Epithelial cell of prostate (primary cell): Measurements from ENCODE around the gene PRKCB.
"Not testable (repeated sequence)": the region's sequence is repeated elsewhere in the genome, so short reads cannot be mapped to it uniquely, and the experiment has no call there.

Source experiments
- DNase-seq: peaks from one replicate; pipeline ENCODE4 v3.0.0-alpha.2; 2011; ENCODE audit warnings: low read depth, low spot score
- H3K27ac ChIP-seq: fragments of 450-650 bp; 2 replicates; pipeline ENCODE4 v1.5.1; 2017; ENCODE audit warnings: mild to moderate bottlenecking

Gene PRKCB

GRCh38 chr16:24023621-24024020, 187.8 kb downstream of the PRKCB start:
- H3K27ac ChIP-seq = no peak overlapping the region
- no peak for DNase-seq

GRCh38 chr16:24024971-24025370, 189.2 kb downstream of the PRKCB start:
- DNase-seq = no peak
- H3K27ac ChIP-seq = no peak overlapping the region

DNA sequence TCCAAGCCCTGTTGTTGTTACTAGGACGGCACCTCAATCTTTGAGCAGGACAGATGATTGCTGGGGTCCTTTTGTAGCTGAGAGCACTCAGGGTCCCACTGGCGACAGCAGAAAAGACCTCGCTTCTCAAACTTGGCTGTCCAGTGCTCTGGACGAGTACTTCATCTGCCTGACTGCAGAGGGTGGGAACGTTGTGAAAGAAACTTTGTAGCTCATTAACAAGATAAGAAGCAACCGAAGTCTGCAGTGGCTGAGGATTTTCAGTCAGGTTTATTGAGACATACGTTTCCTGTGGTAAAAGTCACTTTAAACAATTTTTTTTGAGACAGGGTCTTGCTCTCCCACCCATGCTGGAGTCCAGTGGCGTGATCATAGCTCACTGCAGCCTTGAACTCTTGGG, 191.7 kb downstream of the PRKCB start:
- no peak overlapping the region for H3K27ac ChIP-seq
- DNase-seq = no peak

- not testable (repeated sequence) for DNase-seq, H3K27ac ChIP-seq
Measured at GRCh38 chr16:24029841-24030240, 194.1 kb downstream of the PRKCB start.

GRCh38 chr16:24035127-24035842, 199.5 kb downstream of the PRKCB start:
- no peak overlapping the region for H3K27ac ChIP-seq
- DNase-seq = no peak

DNA sequence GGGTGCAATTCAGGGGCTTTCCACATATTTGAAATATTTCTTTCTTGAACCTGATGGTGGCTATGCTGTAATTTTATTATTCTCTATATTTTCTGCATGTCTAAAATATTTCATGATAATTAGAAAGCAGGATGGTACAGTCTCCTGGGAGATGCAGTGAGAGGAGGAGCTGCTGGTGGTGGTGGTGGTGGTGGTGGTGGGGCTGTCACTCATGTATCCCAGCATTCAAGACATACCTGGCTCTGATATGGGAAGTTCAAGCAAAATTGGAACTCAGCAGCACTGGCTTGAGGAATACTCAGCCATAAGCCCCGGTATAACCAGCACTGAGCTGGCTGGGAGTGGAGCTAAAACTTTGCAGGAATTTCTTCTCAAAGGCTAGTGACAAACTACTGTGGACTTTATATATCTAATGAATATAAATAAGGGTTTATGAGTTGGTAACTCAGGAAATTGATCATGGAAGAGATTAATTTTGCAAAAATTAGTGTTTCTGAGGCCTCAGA, 200.3 kb downstream of the PRKCB start:
- H3K27ac ChIP-seq = no peak overlapping the region
- no peak for DNase-seq

DNA sequence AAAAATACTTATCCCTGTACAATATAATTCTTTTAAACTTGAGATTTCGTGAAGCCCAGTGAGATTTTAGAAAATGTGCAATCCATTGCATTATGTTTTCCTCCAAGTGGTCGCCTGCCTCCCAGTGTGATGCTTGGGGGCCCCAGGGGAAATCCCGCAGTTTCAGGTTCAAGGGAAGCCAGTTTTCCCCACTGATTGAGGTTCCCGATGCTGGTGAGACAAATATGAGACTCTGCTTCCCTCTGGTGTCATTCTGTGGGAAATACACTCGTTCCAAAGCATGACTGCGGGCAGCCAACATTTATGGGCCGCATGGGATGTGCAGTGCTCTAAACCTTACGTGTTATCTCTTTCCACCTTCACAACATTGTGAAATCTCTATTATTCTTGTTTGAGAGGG, 200.8 kb downstream of the PRKCB start:
- no peak overlapping the region for H3K27ac ChIP-seq
- DNase-seq = no peak

- H3K27ac ChIP-seq = no peak overlapping the region
- no peak for DNase-seq
Measured at GRCh38 chr16:24037335-24037734, 201.6 kb downstream of the PRKCB start.

DNA sequence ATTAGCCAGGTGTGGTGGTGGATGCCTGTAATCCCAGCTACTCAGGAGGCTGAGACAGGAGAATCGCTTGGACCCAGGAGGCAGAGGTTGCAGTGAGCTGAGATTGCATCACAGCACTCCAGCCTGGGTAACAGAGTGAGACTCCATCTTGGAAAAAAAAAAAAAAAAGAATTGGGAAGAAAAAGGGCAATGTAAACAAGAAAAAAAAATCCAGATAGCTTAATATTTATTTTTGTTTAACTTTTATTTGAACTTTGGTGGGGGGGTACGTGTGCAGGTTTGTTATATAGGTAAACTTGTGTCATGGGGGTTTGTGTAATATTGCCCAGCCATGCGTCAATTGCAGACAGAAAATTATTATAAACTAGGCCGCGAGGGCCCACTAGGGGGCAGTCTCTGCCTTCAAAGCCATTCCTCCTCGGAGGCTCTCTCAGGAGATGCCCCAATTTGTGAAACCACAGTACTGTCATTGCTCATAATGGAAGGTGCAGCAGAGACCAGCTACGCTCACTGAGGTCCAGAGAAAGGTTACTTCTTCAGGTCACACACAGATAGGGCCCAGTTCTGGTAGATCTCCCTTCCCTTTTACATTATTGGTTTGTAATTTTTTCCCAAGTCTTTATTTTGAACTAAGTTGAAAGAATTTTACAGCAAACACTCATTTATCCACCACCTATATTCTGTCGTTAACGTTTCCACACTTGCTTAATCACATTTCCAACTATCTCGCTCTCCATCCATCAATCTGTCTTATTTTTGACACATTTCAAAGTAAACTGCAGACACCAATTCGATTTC, 206.2 kb downstream of the PRKCB start:
- no peak for DNase-seq
- no peak overlapping the region for H3K27ac ChIP-seq

GRCh38 chr16:24044467-24044866, 208.7 kb downstream of the PRKCB start:
- no peak overlapping the region for H3K27ac ChIP-seq
- no peak for DNase-seq

DNA sequence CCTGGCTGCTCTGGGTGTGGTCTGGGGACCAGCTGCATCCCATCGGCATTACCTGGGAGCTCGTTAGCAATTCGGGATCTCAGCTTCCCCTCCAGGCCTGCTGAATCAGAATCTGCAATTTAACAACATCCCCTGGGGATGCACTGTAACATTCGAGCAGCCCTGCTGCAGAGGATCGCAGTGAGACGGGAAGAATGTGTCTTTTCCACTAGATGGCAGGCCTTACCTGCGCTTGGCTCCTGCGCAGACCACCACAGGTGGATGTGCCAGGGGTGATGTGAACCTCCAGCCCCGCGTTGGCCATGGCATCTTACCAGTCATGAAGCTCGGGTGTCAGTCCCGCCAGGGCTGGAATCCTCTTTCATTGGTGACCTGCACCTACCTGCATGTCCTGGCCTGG, 209.9 kb downstream of the PRKCB start:
- no peak for DNase-seq
- no peak overlapping the region for H3K27ac ChIP-seq

GRCh38 chr16:24046442-24046841, 210.7 kb downstream of the PRKCB start:
- DNase-seq = no peak
- no peak overlapping the region for H3K27ac ChIP-seq

DNA sequence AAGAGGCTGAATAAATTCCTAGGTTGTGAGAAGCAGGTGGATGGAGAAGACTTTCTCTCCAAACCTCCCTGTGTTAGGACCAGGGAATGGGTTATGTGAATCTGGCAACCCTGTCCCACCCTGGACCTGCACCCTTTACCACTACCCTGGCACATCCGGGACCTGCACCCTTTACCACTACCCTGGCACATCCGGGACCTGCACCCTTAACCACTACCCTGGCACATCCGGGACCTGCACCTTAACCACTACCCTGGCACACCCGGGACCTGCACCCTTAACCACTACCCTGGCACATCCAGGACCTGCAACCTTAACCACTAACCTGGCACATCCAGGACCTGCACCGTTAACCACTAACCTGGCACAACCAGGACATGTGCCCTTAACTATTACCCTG, 213.3 kb downstream of the PRKCB start:
- no peak for DNase-seq
- H3K27ac ChIP-seq = no peak overlapping the region

DNA sequence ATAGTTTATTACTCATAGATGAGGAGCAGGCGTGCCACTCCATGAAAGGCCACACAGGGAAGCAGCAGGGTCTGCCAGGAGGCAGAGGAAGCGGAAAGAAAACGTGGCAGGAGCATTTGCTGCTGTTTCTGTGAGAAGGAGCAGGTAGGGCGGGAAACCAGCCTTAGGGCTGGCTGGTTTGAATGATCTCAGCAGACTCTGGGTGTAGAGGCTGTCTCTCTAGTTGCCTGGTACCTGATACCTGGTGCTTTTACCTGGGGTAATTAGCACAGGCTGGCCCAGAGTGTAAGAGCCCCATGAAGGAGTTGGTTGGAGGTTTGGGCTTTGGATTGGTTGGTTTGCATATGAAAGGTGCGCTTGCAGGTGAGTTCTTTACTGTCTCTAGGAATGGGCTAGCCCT, 215.3 kb downstream of the PRKCB start:
- H3K27ac ChIP-seq = no peak overlapping the region
- no peak for DNase-seq

DNA sequence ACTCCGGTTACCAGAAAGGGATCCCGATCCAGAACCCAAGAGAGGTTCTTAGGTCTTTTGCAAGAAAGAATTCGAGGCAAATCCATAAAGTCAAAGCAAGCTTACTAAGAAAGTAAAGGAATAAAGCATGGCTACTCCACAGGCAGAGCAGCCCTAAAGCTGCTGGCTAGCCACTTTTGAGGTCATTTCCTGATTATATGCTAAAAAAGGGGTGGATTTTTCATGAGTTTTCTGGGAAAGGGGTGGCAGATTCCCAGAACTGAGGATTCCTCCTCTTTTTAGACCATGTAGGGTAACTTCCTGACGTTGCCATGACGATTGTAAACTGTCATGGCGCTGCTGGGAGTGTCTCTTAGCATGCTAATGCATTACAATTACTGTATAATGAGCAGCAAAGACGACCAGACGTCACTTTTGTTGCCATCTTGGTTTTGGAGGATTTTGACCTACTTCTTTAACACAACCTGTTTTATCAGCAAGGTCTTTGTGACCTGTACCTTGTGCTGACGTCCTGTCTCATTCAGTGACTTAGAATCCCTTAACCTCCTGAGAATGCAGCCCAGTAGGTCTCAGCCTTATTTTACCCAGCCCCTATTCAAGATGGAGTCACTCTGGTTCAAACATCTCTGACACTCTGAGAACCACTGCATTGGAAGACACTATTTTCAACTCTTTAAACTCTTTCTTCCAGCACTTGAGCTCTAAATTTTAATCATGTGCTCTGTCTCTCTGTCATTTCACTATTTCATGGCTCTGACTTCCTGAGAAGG, 216.7 kb downstream of the PRKCB start:
- H3K27ac ChIP-seq = no peak overlapping the region
- DNase-seq = no peak

- no peak overlapping the region for H3K27ac ChIP-seq
- no peak for DNase-seq
Measured at GRCh38 chr16:24053099-24053946, 217.5 kb downstream of the PRKCB start.

DNA sequence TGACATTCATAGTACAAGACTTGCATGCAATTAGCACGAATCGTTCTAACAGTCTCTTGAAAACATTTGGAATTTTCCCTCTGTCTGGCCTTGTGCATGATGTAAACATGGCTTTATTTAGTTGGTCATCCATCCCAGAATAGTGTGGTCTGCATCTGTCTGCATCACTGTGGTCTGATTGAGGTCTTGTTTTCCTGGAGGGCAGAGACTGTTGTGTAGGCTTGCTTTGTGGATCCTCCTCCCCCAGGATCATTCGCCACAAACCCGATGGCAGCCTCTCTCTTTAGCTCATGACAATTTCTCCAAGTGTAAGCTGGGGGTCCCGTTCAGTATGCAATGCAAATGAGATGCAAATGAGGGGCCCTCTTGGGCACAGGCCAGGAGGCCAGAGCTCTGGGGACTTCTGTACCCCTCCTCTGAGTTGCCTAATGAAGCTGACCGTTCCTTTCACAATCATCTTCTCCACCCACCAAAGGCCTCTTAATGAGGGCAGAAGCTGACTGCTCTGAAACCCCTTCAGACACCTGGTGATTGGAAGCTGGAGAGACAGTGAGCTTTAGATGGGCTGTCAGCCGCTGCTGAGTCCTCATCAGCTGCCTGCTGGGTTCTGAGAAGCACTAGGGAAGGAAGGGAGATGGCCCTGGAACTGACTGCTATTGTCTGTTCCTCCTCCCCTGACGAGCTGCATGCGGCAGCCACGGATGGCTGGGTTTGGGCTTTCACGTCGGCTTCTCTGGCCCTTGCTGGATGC, 219.1 kb downstream of the PRKCB start:
- no peak overlapping the region for H3K27ac ChIP-seq
- DNase-seq = no peak

GRCh38 chr16:24062270-24062817, 226.6 kb downstream of the PRKCB start:
- DNase-seq = no peak
- H3K27ac ChIP-seq = no peak overlapping the region

DNA sequence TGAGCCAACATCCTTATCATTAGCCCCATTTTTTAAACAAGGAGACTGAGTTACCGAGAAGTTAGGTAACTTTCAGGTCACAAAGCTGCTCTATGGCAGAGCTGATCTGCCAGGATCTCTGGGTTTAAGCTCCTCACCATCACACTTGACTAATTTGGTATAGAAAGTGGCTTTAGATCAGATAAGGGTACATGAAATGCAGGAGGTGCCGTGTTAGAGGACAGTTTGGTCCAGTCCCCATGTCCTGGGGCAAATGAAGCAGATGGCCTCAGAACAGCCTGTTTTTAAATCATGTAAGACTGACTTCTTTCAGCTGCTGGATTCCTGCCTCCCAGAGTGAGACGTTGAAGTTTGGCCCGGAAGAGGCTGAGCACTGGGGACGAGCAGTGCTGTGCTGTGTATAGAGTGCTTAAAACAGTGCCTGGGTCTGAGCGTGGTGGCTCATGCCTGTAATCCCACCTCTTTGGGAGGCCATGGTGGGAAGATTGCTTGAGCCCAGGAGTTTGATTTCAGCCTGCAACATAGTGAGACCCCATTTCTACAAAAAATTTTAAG, 233.3 kb downstream of the PRKCB start:
- no peak for DNase-seq
- H3K27ac ChIP-seq = no peak overlapping the region
